ENCODE measurements around the gene DHX58. TPM values are rescaled to one million over a fixed set of nuclear protein-coding genes. Genes with fewer than 3 reads are reported as not detected.

DHX58 gene
- total and polyA plus RNA-seq, 10 of the 15 experiments (the other 5 are each of a cell fraction or from before 2014, with no cell fraction given) = 3.5 to 69.8 (median 16.4) TPM

- ChIA-PET SMC1A (ENCODE audit: uncharacterized antibody, unreplicated experiment) (interaction anchor here (1.1 to 1.2 kb wide), 2 partner anchors 14 to 17 kb away, joined by 3 to 7 read pairs; partner anchors contain the start of gene DHX58), CTCF (interaction anchor here (0.8 to 1.4 kb wide), 6 partner anchors 17 to 135 kb away, joined by 3 to 5 read pairs (median 4); no protein-coding TSS in a partner anchor), POLR2A (interaction anchor here (0.6 to 1.4 kb wide), 3 partner anchors 10 to 1007 kb away, joined by 3 to 4 read pairs (median 3); partner anchors contain the start of gene DHX58), RAD21 (ENCODE audit: unreplicated experiment) (interaction anchor here (0.5 to 1.7 kb wide), 6 partner anchors 14 to 552 kb away, joined by 3 to 4 read pairs (median 3); partner anchors contain the start of genes DHX58 and ODAD4)
- Histone ChIP-seq H3K4me2 (ENCODE audit: control insufficient read depth, insufficient read depth) (no peak overlapping the region), H3K36me3 (ENCODE audit: control insufficient read depth in 2 of 2, insufficient read depth in 2 of 2, low read length in 1 of 2) (no peaks in the 10 kb centered on the region), H3K27ac (ENCODE audit: control insufficient read depth, insufficient read depth) (no peak overlapping the region), H3K79me2 (ENCODE audit: control insufficient read depth, insufficient read depth, low read length) (no peaks in the 10 kb centered on the region), H3K9me3 (replicated peaks; ENCODE audit: control insufficient read depth, insufficient read depth, low read length) (no peaks in the 10 kb centered on the region), H4K20me1 (ENCODE audit: control insufficient read depth, insufficient read depth) (0 out of 2 replicates have a peak, but pooled peaks cover 3% of the 10 kb centered on the region), H3K4me3 (no peak overlapping the region), H2AFZ (ENCODE audit: control insufficient read depth, low read depth, low read length) (no peak overlapping the region), H3K4me1 (ENCODE audit: control insufficient read depth, insufficient read depth, low read length) (peaks cover 5% of the 10 kb centered on the region), H3K9ac (ENCODE audit: control insufficient read depth, insufficient read depth, low read length) (no peak overlapping the region), H3K27me3 (replicated peaks in 1 of 2; ENCODE audit: control insufficient read depth in 2 of 2, insufficient read depth in 2 of 2, low read length in 1 of 2) (peaks cover 1 to 6% of the 10 kb centered on the region in 2 experiments; a peak in 1 of 4 replicates)
- no peak for DNase-seq (ENCODE audit: low read depth, low spot score)
- no TSS peak for BruUV-seq (replicated peaks)
- in situ Hi-C loops (cut with MboI) (no loop called here), intact Hi-C loops (cut with micrococcal nuclease; ENCODE audit: unreplicated experiment) (no loop called here)
- peak; percentile 35 for ATAC-seq
- TF ChIP-seq E4F1 (IDR thresholded peaks at IDR 0.05; ENCODE audit: borderline replicate concordance, partially characterized antibody) (no peak), RAD21 (IDR thresholded peaks at IDR 0.05; ENCODE audit: insufficient read depth, low read depth, low read length) (0 out of 2 replicates have a peak, but pooled peaks have one; percentile 6), RB1 (IDR thresholded peaks at IDR 0.05; ENCODE audit: borderline replicate concordance) (no peak)
- WGBS (ENCODE audit: insufficient coverage, insufficient replicate concordance, low lambda C conversion rate, missing lambda C conversion rate) = 74% methylated on average over 14 of the region's 14 CpGs
- FAIRE-seq = no peak
Measured at GRCh38 chr17:42098730-42099399, 13.6 kb downstream of the DHX58 start.
